Measurements from ENCODE around the gene DOCK1. TPM values are rescaled to one million over a fixed set of nuclear protein-coding genes. Genes with fewer than 3 reads are reported as not detected.

DOCK1 gene
- polyA plus RNA-seq, 1 of the 3 experiments (the other 2 are of a cell fraction): 15.5 TPM

GRCh38 chr10:127011174-127011573, 105.9 kb downstream of the DOCK1 start:
- H3K27ac ChIP-seq (ENCODE audit: low read depth in 2 of 2, low read length in 1 of 2): no peak overlapping the region
- no peak for DNase-seq
- H4K20me1 ChIP-seq (ENCODE audit: insufficient read depth): no peaks in the 10 kb centered on the region
- 75% methylated on average over 5 of the region's 5 CpGs for WGBS (ENCODE audit: low lambda C conversion rate)
- TF ChIP-seq CTCF (IDR thresholded peaks at IDR 0.05) (no peak), CHD2 (IDR thresholded peaks at IDR 0.05; ENCODE audit: low read length, partially characterized antibody) (no peak), USF2 (IDR thresholded peaks at IDR 0.05; ENCODE audit: borderline replicate concordance, low read depth, low read length) (no peak), SIN3A (IDR thresholded peaks at IDR 0.05; ENCODE audit: borderline replicate concordance, low read depth, low read length) (no peak), NFIC (IDR thresholded peaks at IDR 0.05; ENCODE audit: borderline replicate concordance) (no peak), RCOR1 (IDR thresholded peaks at IDR 0.05; ENCODE audit: low read length) (no peak), EP300 (IDR thresholded peaks at IDR 0.05; ENCODE audit: borderline replicate concordance in 1 of 2, low read depth in 1 of 2, low read length in 1 of 2) (no peak), TEAD4 (IDR thresholded peaks at IDR 0.05; ENCODE audit: borderline replicate concordance, insufficient read depth) (no peak), TAF1 (IDR thresholded peaks at IDR 0.05; ENCODE audit: borderline replicate concordance, low read depth, low read length) (no peak), EZH2phosphoT487 (IDR thresholded peaks at IDR 0.05; ENCODE audit: borderline replicate concordance, low read depth) (no peak), FOSL2 (IDR thresholded peaks at IDR 0.05; ENCODE audit: borderline replicate concordance, low read depth) (no peak), GATA2 (CRISPR knock-in tag; IDR thresholded peaks at IDR 0.05) (no peak), GABPA (IDR thresholded peaks at IDR 0.05; ENCODE audit: low read depth) (no peak), FOXM1 (IDR thresholded peaks at IDR 0.05; ENCODE audit: low read depth) (no peak), FOXJ3 (CRISPR knock-in tag; IDR thresholded peaks at IDR 0.05) (no peak), SMC3 (IDR thresholded peaks at IDR 0.05; ENCODE audit: low read depth, low read length) (no peak), REST (IDR thresholded peaks at IDR 0.05; ENCODE audit: low read depth, low read length) (no peak), NRF1 (IDR thresholded peaks at IDR 0.05; ENCODE audit: low read depth, low read length) (no peak)
- no peak overlapping the region for H3K4me2 ChIP-seq
- H3K4me3 ChIP-seq (ENCODE audit: low read depth in 2 of 2, low read length in 1 of 2): no peak overlapping the region
- H3K79me2 ChIP-seq (ENCODE audit: insufficient read depth): no peaks in the 10 kb centered on the region
- peaks cover 15 to 18% of the 10 kb centered on the region in 2 experiments for H3K36me3 ChIP-seq (replicated peaks in 1 of 2; ENCODE audit: control insufficient read depth in 1 of 2, insufficient read depth in 2 of 2, low read length in 1 of 2)
- no peaks in the 10 kb centered on the region for H3K9me3 ChIP-seq
- no peaks in the 10 kb centered on the region for H3K9me2 ChIP-seq
- no peak overlapping the region for H3K9ac ChIP-seq
- no peaks in the 10 kb centered on the region for H3F3A ChIP-seq (replicated peaks; ENCODE audit: insufficient read depth)
- CTCF ChIA-PET: no interaction called here
- H3K27me3 ChIP-seq (ENCODE audit: insufficient read depth): no peaks in the 10 kb centered on the region
- H2AFZ ChIP-seq (ENCODE audit: low read depth): no peak overlapping the region
- peaks cover 0 to 9% of the 10 kb centered on the region in 2 experiments; a peak in 1 of 4 replicates for H3K4me1 ChIP-seq (ENCODE audit: control insufficient read depth in 1 of 2, insufficient read depth in 2 of 2, low read depth in 1 of 2, low read length in 1 of 2)
- POLR2A ChIA-PET: no interaction called here

Data from SK-N-SH (cell line).